ENCODE results near the gene RERE. TPM values are rescaled to one million over a fixed set of nuclear protein-coding genes. Genes with fewer than 3 reads are reported as not detected.

RERE gene
- total RNA-seq, 1 experiment from 2014 or later: 40.6 TPM

- Histone ChIP-seq H3K4me3 (replicated peaks in 1 of 2; ENCODE audit: low read depth in 1 of 2, low read length in 2 of 2) (no peak overlapping the region), H3K36me3 (ENCODE audit: control insufficient read depth in 1 of 2, insufficient read depth in 2 of 2, low read length in 2 of 2) (no peaks in the 10 kb centered on the region), H3K9me2 (ENCODE audit: insufficient read depth) (no peaks in the 10 kb centered on the region), H3K27me3 (ENCODE audit: insufficient read depth, low read length) (no peaks in the 10 kb centered on the region), H3K4me2 (ENCODE audit: low read length) (no peak overlapping the region), H3K4me1 (ENCODE audit: control insufficient read depth in 1 of 2, insufficient read depth in 2 of 2, low read length in 2 of 2) (peaks cover 4 to 9% of the 10 kb centered on the region in 2 experiments), H2AFZ (ENCODE audit: low read depth, low read length, poor library complexity, severe bottlenecking) (no peak overlapping the region), H3K9ac (ENCODE audit: low read length) (no peak overlapping the region), H4K20me1 (ENCODE audit: insufficient read depth) (no peaks in the 10 kb centered on the region), H3K9me3 (ENCODE audit: control insufficient read depth in 1 of 2, insufficient read depth in 1 of 2, low read depth in 1 of 2, low read length in 2 of 2) (no peaks in the 10 kb centered on the region), H3K79me2 (ENCODE audit: insufficient read depth, low read length) (peaks cover 42% of the 10 kb centered on the region), H3K27ac (ENCODE audit: low read depth, low read length) (no peak overlapping the region)
- TF ChIP-seq ZBTB33 (IDR thresholded peaks at IDR 0.05; ENCODE audit: extremely low read depth, insufficient replicate concordance, low read length): no peak
- ATAC-seq (no peak), DNase-seq (ENCODE audit: low read depth, low spot score) (no peak)
- ChIA-PET POLR2A (no interaction called here), RAD21 (ENCODE audit: low non-redundant PET in 1 of 2, low total read pairs in 2 of 2, uncharacterized antibody in 2 of 2, unreplicated experiment in 2 of 2) (no interaction called here), CTCF (no interaction called here)
- BruUV-seq (replicated peaks): no TSS peak
- intact Hi-C loops (cut with micrococcal nuclease): no loop called here
Measured at GRCh38 chr1:8663915-8664329, 153.5 kb downstream of the RERE start.

GRCh38 chr1:8663090-8663802 lies 154.2 kb downstream of the RERE start:
- H3K4me1 ChIP-seq (ENCODE audit: control insufficient read depth in 1 of 2, insufficient read depth in 2 of 2, low read length in 2 of 2): peaks cover 2 to 5% of the 10 kb centered on the region in 2 experiments
- DNase-seq (ENCODE audit: low read depth, low spot score): no peak

More at GRCh38 chr1:8663090-8663802, 154.2 kb downstream of the RERE start:
- no peak overlapping the region for H3K4me2 ChIP-seq (ENCODE audit: low read length)
- no peaks in the 10 kb centered on the region for H4K20me1 ChIP-seq (ENCODE audit: insufficient read depth)
- H3K27me3 ChIP-seq (ENCODE audit: insufficient read depth, low read length): no peaks in the 10 kb centered on the region
- ATAC-seq: no peak
- no peak overlapping the region for H3K27ac ChIP-seq (ENCODE audit: low read depth, low read length)
- H2AFZ ChIP-seq (ENCODE audit: low read depth, low read length, poor library complexity, severe bottlenecking): no peak overlapping the region
- intact Hi-C loops (cut with micrococcal nuclease): no loop called here
- BruUV-seq (replicated peaks): no TSS peak
- ChIA-PET POLR2A (no interaction called here), RAD21 (ENCODE audit: low non-redundant PET in 1 of 2, low total read pairs in 2 of 2, uncharacterized antibody in 2 of 2, unreplicated experiment in 2 of 2) (no interaction called here), CTCF (interaction anchor here (1.5 kb wide), 1 partner anchor 8 kb away, joined by 5 read pairs; no protein-coding TSS in a partner anchor)
- no peaks in the 10 kb centered on the region for H3K36me3 ChIP-seq (ENCODE audit: control insufficient read depth in 1 of 2, insufficient read depth in 2 of 2, low read length in 2 of 2)
- no peaks in the 10 kb centered on the region for H3K9me3 ChIP-seq (ENCODE audit: control insufficient read depth in 1 of 2, insufficient read depth in 1 of 2, low read depth in 1 of 2, low read length in 2 of 2)
- no peak overlapping the region for H3K4me3 ChIP-seq (replicated peaks in 1 of 2; ENCODE audit: low read depth in 1 of 2, low read length in 2 of 2)
- H3K9me2 ChIP-seq (ENCODE audit: insufficient read depth): no peaks in the 10 kb centered on the region
- no peak for TF ChIP-seq JUND (IDR thresholded peaks at IDR 0.05)
- no peak for TF ChIP-seq SIN3A (IDR thresholded peaks at IDR 0.05; ENCODE audit: low read depth)
- no peak for TF ChIP-seq MAX (IDR thresholded peaks at IDR 0.05)
- TF ChIP-seq ZNF274 (IDR thresholded peaks at IDR 0.05; ENCODE audit: low read depth, low read length): no peak
- peaks cover 40% of the 10 kb centered on the region for H3K79me2 ChIP-seq (ENCODE audit: insufficient read depth, low read length)
- no peak overlapping the region for H3K9ac ChIP-seq (ENCODE audit: low read length)
